GM12864 (cell line): ENCODE data around the gene PARVG.

Source experiments
- DNase-seq: peaks from one replicate; pipeline ENCODE4 v3.0.0-alpha.2; 2011; ENCODE audit warnings: low read depth
- H3K4me3 ChIP-seq: 2 replicates; pipeline ENCODE4 v1.5.1; 2011; ENCODE audit warnings: mild to moderate bottlenecking, low read depth, low read length, control low read depth
- CTCF ChIP-seq: IDR thresholded peaks from 2 replicates; pipeline ENCODE4 v1.5.1; 2011; ENCODE audit warnings: low read depth, mild to moderate bottlenecking, moderate library complexity, low read length, control low read depth, inconsistent platforms; ENCODE audit errors: missing control alignments

PARVG gene

DNA sequence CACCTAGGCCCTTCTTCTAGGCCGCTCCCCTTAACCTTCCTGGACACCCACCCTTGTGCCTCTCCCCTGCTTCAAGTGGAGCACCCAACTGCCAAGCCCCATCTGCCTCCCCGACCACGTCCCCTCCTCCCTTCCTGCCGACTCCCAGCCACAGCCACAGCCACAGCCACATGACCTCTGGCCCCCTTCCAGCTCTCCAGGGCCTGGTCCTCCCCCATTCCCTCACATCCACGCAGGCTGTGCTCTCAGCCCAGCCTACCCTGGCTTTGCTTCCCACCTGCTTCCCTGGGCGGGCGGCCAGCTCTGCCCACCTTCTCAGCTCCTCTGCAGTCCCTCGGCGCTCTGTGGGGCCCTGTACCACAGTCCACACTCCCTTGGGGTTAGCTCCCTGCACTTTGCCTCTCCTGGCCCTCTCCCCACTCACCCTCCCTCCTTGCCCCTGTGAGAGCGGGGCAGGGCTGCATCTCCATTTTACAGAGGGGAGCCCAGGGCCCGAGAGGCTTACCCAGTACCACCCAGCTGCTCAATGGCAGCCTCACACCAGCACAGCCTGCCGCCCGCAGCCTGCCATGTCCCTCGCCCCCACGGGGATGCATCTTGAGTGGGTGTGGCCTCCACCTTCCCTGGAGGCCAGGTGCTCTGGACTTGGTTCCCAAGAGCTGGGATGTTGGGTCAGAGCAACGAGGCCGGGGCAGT is 20.3 kb downstream of the PARVG start:
- no peak for DNase-seq
- H3K4me3 ChIP-seq: no peak overlapping the region
- TF ChIP-seq CTCF: no peak

DNA sequence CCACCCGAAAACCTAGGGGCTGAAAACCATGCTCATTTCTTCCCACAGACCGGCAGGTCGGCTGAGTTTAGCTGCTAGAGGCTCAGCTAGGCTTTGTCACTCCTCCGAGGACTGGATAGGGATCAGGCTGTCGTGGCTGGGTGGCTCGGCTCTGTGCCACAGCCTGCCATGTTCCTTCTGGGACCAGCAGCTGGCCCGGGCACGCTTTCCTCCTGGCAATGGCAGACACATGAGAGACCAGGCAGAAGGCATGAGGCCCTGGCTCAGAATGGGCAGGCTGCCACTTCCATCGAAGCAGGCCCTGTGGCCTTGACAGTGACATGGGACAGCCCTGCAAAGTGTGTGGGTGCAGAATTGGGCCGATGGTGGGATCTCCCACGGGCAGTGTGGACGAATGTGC is 20.9 kb downstream of the PARVG start:
- TF ChIP-seq CTCF: no peak
- no peak for DNase-seq
- H3K4me3 ChIP-seq: no peak overlapping the region

DNA sequence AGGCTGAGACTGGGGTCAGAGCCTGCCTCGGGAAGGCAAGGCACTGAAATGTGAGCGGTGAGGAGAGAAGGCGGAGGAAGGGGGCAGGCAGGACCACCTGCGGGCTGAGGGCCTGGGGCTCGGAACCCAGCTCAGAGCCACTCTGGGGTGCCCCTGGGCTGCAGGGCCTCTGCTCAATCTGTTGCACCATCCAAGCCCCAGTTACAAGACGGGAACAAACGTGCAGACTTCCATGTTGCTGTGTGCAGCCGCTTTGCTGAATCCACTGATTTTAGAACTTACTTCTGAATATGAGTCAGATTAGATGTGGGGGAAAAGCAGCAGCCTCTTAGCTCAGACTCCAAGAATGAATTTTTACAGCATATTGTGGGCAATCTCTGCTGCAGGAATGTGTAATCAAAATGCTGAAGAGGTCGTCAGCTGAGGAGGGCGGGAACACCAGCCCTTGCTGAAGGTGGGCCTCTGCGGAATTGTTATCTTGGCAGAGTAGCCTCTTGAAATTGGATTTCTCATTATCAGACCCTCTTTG is 21.6 kb downstream of the PARVG start:
- no peak overlapping the region for H3K4me3 ChIP-seq
- no peak for TF ChIP-seq CTCF
- DNase-seq: no peak

- H3K4me3 ChIP-seq: no peak overlapping the region
- DNase-seq: no peak
- no peak for TF ChIP-seq CTCF
These were observed 22.5 kb downstream of the PARVG start for GRCh38 chr22:44203203-44203602.

GRCh38 chr22:44204739-44205515 is 24.2 kb downstream of the PARVG start:
- DNase-seq: no peak
- no peak for TF ChIP-seq CTCF
- no peak overlapping the region for H3K4me3 ChIP-seq

GRCh38 chr22:44205516-44206329 is 25.0 kb downstream of the PARVG start:
- H3K4me3 ChIP-seq: no peak overlapping the region
- DNase-seq: no peak
- no peak for TF ChIP-seq CTCF
